SK-N-SH (cell line): ENCODE results near the gene AGAP1. TPM values are rescaled to one million over a fixed set of nuclear protein-coding genes. Genes with fewer than 3 reads are reported as not detected.
"Not testable (repeated sequence)": the region's sequence is repeated elsewhere in the genome, so short reads cannot be mapped to it uniquely, and the experiment has no call there.

Experiments used
- CTCF ChIA-PET: fragments of 300-600, 350-600 bp; formaldehyde crosslinking; extraction: SDS; loops from one replicate; lab custom pipeline; 2021; lab: Yijun Ruan, JAX
- POLR2A ChIA-PET: fragments of 350-600 bp; sonication (Branson Sonifier 250); formaldehyde crosslinking; extraction: SDS; loops from one replicate; lab custom pipeline; 2020; ENCODE audit warnings: antibody characterized with exemption, inconsistent platforms; lab: Yijun Ruan, JAX
- DNase-seq: peaks from one replicate; pipeline ENCODE4 v3.0.0; 2012
- H2AFZ ChIP-seq: fragments of 200-600 bp; sonication (generic); 2 replicates; pipeline ENCODE4 v1.8.1; 2016; ENCODE audit warnings: antibody characterized with exemption, mild to moderate bottlenecking, low read depth
- H3F3A ChIP-seq: fragments of 200-600 bp; sonication (generic); replicated peaks from 2 replicates; pipeline ENCODE3; 2016; ENCODE audit warnings: antibody characterized with exemption, mild to moderate bottlenecking; ENCODE audit not compliant: insufficient read depth
- H3K27ac ChIP-seq, 2 experiments: fragments of 200-500 bp in 1 of 2; fragments of 200-600 bp in 1 of 2; sonication (Bioruptor generic) in 1 of 2; sonication (generic), shearing (Covaris generic) in 1 of 2; 2 replicates each; pipeline versions ENCODE4 v1.5.1 to v1.6.1; 2014 to 2016; ENCODE audit warnings: low read depth in 2 of 2, inconsistent platforms in 1 of 2, low read length in 1 of 2, mild to moderate bottlenecking in 1 of 2, mixed read lengths in 1 of 2
- H3K27me3 ChIP-seq: fragments of 200-600 bp; sonication (generic), shearing (Covaris generic); 2 replicates; pipeline ENCODE4 v1.6.1; 2016; ENCODE audit warnings: mixed run types; ENCODE audit not compliant: insufficient read depth
- H3K36me3 ChIP-seq, 2 experiments: fragments of 200-500 bp in 1 of 2; fragments of 200-600 bp in 1 of 2; sonication (Bioruptor generic) in 1 of 2; sonication (generic) in 1 of 2; replicated peaks in 1 of 2; 2 replicates each; pipeline versions ENCODE3 to v1.5.1; 2014 to 2016; ENCODE audit warnings: low read length in 1 of 2, mild to moderate bottlenecking in 1 of 2; ENCODE audit not compliant: insufficient read depth in 2 of 2, control insufficient read depth in 1 of 2
- H3K4me1 ChIP-seq, 2 experiments: fragments of 200-500 bp in 1 of 2; fragments of 200-600 bp in 1 of 2; sonication (Bioruptor generic) in 1 of 2; sonication (generic), shearing (Covaris generic) in 1 of 2; 2 replicates each; pipeline versions ENCODE4 v1.5.1 to v1.6.1; 2014 to 2016; ENCODE audit warnings: low read depth in 1 of 2, low read length in 1 of 2, mixed run types in 1 of 2; ENCODE audit not compliant: insufficient read depth in 2 of 2, control insufficient read depth in 1 of 2
- H3K4me2 ChIP-seq: fragments of 200-600 bp; sonication (generic), shearing (Covaris generic); 2 replicates; pipeline ENCODE4 v1.6.1; 2017; ENCODE audit warnings: mixed run types
- H3K4me3 ChIP-seq, 2 experiments: fragments of 200-500 bp in 1 of 2; fragments of 200-600 bp in 1 of 2; sonication (Bioruptor generic) in 1 of 2; sonication (generic), shearing (Covaris generic) in 1 of 2; 2 replicates each; pipeline versions ENCODE4 v1.5.1 to v1.8.1; 2014 to 2016; ENCODE audit warnings: low read depth in 2 of 2, inconsistent platforms in 1 of 2, low read length in 1 of 2, mild to moderate bottlenecking in 1 of 2, mixed read lengths in 1 of 2, moderate library complexity in 1 of 2
- H3K79me2 ChIP-seq: fragments of 200-600 bp; sonication (generic); 2 replicates; pipeline ENCODE4 v1.8.1; 2017; ENCODE audit warnings: mild to moderate bottlenecking; ENCODE audit not compliant: insufficient read depth
- H3K9ac ChIP-seq: fragments of 200-600 bp; sonication (generic); 2 replicates; pipeline ENCODE4 v1.6.1; 2017; ENCODE audit warnings: mixed run types
- H3K9me2 ChIP-seq: fragments of 200-600 bp; sonication (generic); 2 replicates; pipeline ENCODE4 v1.6.1; 2017; ENCODE audit warnings: mixed run types
- H3K9me3 ChIP-seq: fragments of 200-600 bp; sonication (generic); 2 replicates; pipeline ENCODE4 v1.6.1; 2017; ENCODE audit warnings: mixed run types, mild to moderate bottlenecking, moderate library complexity
- H4K20me1 ChIP-seq: fragments of 200-600 bp; sonication (generic); 2 replicates; pipeline ENCODE4 v1.6.1; 2017; ENCODE audit warnings: mild to moderate bottlenecking, mixed run types; ENCODE audit not compliant: insufficient read depth
- CHD2 ChIP-seq: fragments of 150-350 bp; IDR thresholded peaks from 2 replicates; pipeline ENCODE4 v1.6.1; 2018; ENCODE audit warnings: low read length; ENCODE audit not compliant: partially characterized antibody
- EP300 ChIP-seq, 2 experiments: IDR thresholded peaks; 2 replicates each; pipeline versions ENCODE4 v1.4.0 to v1.6.1; 2012; ENCODE audit warnings: borderline replicate concordance in 1 of 2, low read depth in 1 of 2, low read length in 1 of 2
- FOSL2 ChIP-seq: IDR thresholded peaks from 2 replicates; pipeline ENCODE4 v1.4.0; 2012; ENCODE audit warnings: low read depth, mild to moderate bottlenecking, moderate library complexity, borderline replicate concordance
- FOXM1 ChIP-seq: IDR thresholded peaks from 2 replicates; pipeline ENCODE4 v1.4.0; 2012; ENCODE audit warnings: low read depth, mild to moderate bottlenecking
- IRF3 ChIP-seq: fragments of 150-350 bp; IDR thresholded peaks from 2 replicates; pipeline ENCODE4 v1.6.1; 2016; ENCODE audit warnings: mild to moderate bottlenecking, low read depth, low read length
- MAX ChIP-seq: IDR thresholded peaks from 2 replicates; pipeline ENCODE4 v1.4.0; 2012; ENCODE audit warnings: low read depth
- MXI1 ChIP-seq: IDR thresholded peaks from 2 replicates; pipeline ENCODE4 v1.6.1; 2012; ENCODE audit warnings: mild to moderate bottlenecking, low read depth, low read length, improper control_type of control experiment
- NFIC ChIP-seq: IDR thresholded peaks from 2 replicates; pipeline ENCODE4 v1.4.0; 2012; ENCODE audit warnings: borderline replicate concordance
- PBX3 ChIP-seq: IDR thresholded peaks from 2 replicates; pipeline ENCODE4; 2012
- RCOR1 ChIP-seq: fragments of 150-350 bp; IDR thresholded peaks from 2 replicates; pipeline ENCODE4 v1.6.1; 2017; ENCODE audit warnings: antibody characterized with exemption, low read length
- REST ChIP-seq: IDR thresholded peaks from 2 replicates; pipeline ENCODE4 v1.6.1; 2012; ENCODE audit warnings: mild to moderate bottlenecking, low read depth, low read length, moderate library complexity
- SIN3A ChIP-seq: IDR thresholded peaks from 2 replicates; pipeline ENCODE4 v1.6.1; 2012; ENCODE audit warnings: low read depth, mild to moderate bottlenecking, low read length, moderate library complexity, borderline replicate concordance
- SMC3 ChIP-seq: IDR thresholded peaks from 2 replicates; pipeline ENCODE4 v1.6.1; 2012; ENCODE audit warnings: low read depth, low read length, improper control_type of control experiment
- TAF1 ChIP-seq: IDR thresholded peaks from 2 replicates; pipeline ENCODE4 v1.6.1; 2012; ENCODE audit warnings: low read depth, mild to moderate bottlenecking, low read length, moderate library complexity, borderline replicate concordance
- TCF12 ChIP-seq: IDR thresholded peaks from 2 replicates; pipeline ENCODE4 v1.4.0; 2012
- USF1 ChIP-seq: IDR thresholded peaks from 2 replicates; pipeline ENCODE4 v1.4.0; 2012; ENCODE audit warnings: low read depth, borderline replicate concordance
- USF2 ChIP-seq: fragments of 150-350 bp; IDR thresholded peaks from 2 replicates; pipeline ENCODE4 v1.6.1; 2017; ENCODE audit warnings: antibody characterized with exemption, low read length, low read depth, borderline replicate concordance
- YY1 ChIP-seq: IDR thresholded peaks from 2 replicates; pipeline ENCODE4 v1.4.0; 2012; ENCODE audit warnings: low read depth, mild to moderate bottlenecking
- WGBS: methylation state at CpG from one replicate; pipeline ENCODE4 v1.1.6; 2017; ENCODE audit warnings: low lambda C conversion rate; 5-methylcytosine and 5-hydroxymethylcytosine counted together
- polyA plus RNA-seq, 3 experiments: library from polyadenylated mRNA; depleted of rRNA; stranded (reverse); fragments of >200 nt; gene quantifications; 2 replicates each; pipeline ENCODE4 v1.2.3, GENCODE V29; 2012

The AGAP1 gene
- polyA plus RNA-seq, 1 of the 3 experiments (the other 2 are of a cell fraction): 8.8 TPM

- H3K27ac ChIP-seq: no peak overlapping the region
- H3K79me2 ChIP-seq: peaks cover 11% of the 10 kb centered on the region
- no peak overlapping the region for H2AFZ ChIP-seq
- H4K20me1 ChIP-seq: peaks cover 19% of the 10 kb centered on the region; the same call in 1 of the 2 replicates
- DNase-seq: no peak
- H3K36me3 ChIP-seq: no peaks in the 10 kb centered on the region
- H3K9me2 ChIP-seq: no peaks in the 10 kb centered on the region
- CTCF ChIA-PET: interaction anchor here (0.9 to 11.1 kb wide), 5 partner anchors 9 to 143 kb away, joined by 3 to 301 read pairs (median 7); no protein-coding TSS in a partner anchor
- H3K9me3 ChIP-seq: no peaks in the 10 kb centered on the region
- 91% methylated on average over 12 of the region's 12 CpGs for WGBS
- H3K4me2 ChIP-seq: no peak overlapping the region
- H3K4me3 ChIP-seq: no peak overlapping the region
- H3K4me1 ChIP-seq: peaks cover 0 to 14% of the 10 kb centered on the region in 2 experiments; a peak in 2 of 4 replicates
- H3K27me3 ChIP-seq: no peaks in the 10 kb centered on the region
- POLR2A ChIA-PET: no interaction called here
- no peaks in the 10 kb centered on the region for H3F3A ChIP-seq
- no peak overlapping the region for H3K9ac ChIP-seq
- TF ChIP-seq RCOR1 (no peak), USF1 (no peak), MAX (no peak), EP300 (IDR thresholded peaks at IDR 0.05; ENCODE audit: borderline replicate concordance in 1 of 2, low read depth in 1 of 2, low read length in 1 of 2) (no peak), TCF12 (no peak), FOXM1 (no peak), TAF1 (no peak), REST (no peak), SIN3A (no peak), YY1 (no peak), CHD2 (no peak), MXI1 (no peak), IRF3 (no peak), SMC3 (no peak), NFIC (no peak), USF2 (no peak), FOSL2 (no peak), PBX3 (no peak)
Measured at GRCh38 chr2:235601960-235602704, 108.3 kb downstream of the AGAP1 start.

- H2AFZ ChIP-seq, H3K9me2 ChIP-seq, H3K36me3 ChIP-seq, DNase-seq, H3K27ac ChIP-seq, H3K9ac ChIP-seq, H3K4me3 ChIP-seq, H3K9me3 ChIP-seq, POLR2A ChIA-PET, H3K4me2 ChIP-seq, H3F3A ChIP-seq, H3K27me3 ChIP-seq: not testable (repeated sequence)
- CTCF ChIA-PET: interaction anchor here (0.9 to 1.9 kb wide), 4 partner anchors 10 to 143 kb away, joined by 3 to 9 read pairs (median 5); no protein-coding TSS in a partner anchor
- Histone ChIP-seq H4K20me1 (peaks cover 27% of the 10 kb centered on the region; the same call in 1 of the 2 replicates), H3K79me2 (peaks cover 12% of the 10 kb centered on the region), H3K4me1 (peaks cover 0 to 19% of the 10 kb centered on the region in 2 experiments; a peak in 2 of 4 replicates)
- 94% methylated on average over 6 of the region's 7 CpGs for WGBS
Measured at GRCh38 chr2:235602971-235603370, 109.1 kb downstream of the AGAP1 start.
